ENCODE measurements around the gene ZFAND6.

DNA sequence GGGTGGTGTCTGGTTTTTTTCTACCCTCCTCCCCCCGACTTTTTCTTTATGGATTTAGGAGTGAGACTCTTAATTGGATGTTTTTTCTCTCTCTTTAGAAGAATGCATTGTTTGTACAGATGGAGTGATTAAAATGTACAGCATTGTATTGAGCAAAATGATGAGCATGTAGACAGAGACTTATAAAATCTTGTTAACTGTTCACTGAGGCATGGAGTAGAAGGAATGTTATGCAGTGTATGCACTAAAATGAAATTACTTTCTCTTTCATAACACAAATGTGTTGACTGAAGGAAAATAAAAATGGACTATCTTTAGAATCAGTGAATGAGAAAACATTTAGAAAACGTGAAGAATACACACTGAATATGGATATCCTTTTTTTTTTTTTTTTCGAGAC, 39.8 kb downstream of the ZFAND6 start:
- TF ChIP-seq POLR2A (IDR thresholded peaks at IDR 0.05): no peak
- TF ChIP-seq, protein P1, sequence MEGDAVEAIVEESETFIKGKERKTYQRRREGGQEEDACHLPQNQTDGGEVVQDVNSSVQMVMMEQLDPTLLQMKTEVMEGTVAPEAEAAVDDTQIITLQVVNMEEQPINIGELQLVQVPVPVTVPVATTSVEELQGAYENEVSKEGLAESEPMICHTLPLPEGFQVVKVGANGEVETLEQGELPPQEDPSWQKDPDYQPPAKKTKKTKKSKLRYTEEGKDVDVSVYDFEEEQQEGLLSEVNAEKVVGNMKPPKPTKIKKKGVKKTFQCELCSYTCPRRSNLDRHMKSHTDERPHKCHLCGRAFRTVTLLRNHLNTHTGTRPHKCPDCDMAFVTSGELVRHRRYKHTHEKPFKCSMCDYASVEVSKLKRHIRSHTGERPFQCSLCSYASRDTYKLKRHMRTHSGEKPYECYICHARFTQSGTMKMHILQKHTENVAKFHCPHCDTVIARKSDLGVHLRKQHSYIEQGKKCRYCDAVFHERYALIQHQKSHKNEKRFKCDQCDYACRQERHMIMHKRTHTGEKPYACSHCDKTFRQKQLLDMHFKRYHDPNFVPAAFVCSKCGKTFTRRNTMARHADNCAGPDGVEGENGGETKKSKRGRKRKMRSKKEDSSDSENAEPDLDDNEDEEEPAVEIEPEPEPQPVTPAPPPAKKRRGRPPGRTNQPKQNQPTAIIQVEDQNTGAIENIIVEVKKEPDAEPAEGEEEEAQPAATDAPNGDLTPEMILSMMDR (IDR thresholded peaks at IDR 0.05): no peak
